NB4 (cell line): ENCODE measurements around the gene UGT1A7.

Source experiments
- CTCF ChIP-seq: IDR thresholded peaks from one replicate; pipeline ENCODE4 v1.5.1; 2012; ENCODE audit warnings: low read depth, low read length
- MYC ChIP-seq: IDR thresholded peaks from 2 replicates; pipeline ENCODE4 v1.6.1; 2011; ENCODE audit warnings: low read depth, low read length

GRCh38 chr2:233746475-233747282 is 65.0 kb downstream of the UGT1A7 start:
- TF ChIP-seq MYC (no peak), CTCF (no peak)
